ENCODE measurements around the gene SLC25A25.
"Not testable (repeated sequence)": the region's sequence is repeated elsewhere in the genome, so short reads cannot be mapped to it uniquely, and the experiment has no call there.

SLC25A25 gene

DNA sequence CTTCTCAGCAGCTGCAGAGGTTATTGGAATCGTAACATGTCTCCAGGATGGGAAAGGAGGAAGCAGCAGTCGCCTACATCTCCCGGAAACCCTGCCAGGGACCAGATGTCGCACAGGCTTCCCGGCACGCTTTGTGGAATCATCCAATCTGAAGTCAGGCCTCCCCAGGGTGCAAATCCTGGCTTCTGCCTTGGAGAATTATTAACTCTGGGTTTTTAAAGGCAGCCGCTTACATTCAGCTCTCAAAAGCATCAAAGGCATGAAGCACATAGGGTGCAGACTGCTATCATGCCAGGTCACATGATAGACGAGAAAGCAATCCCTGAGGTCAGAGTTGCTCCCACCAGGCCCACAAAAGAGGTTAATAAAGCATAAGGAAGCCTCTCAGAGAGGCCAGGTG is 64.1 kb downstream of the SLC25A25 start:
- in situ Hi-C loops (cut with MboI; ENCODE audit: low pct_unique_long_range_greater_than_20kb, low sequenced_read_pairs); DNase-seq: not testable (repeated sequence)

- in situ Hi-C loops (cut with MboI; ENCODE audit: low pct_unique_long_range_greater_than_20kb, low sequenced_read_pairs); DNase-seq: not testable (repeated sequence)
Observed at GRCh38 chr9:128135561-128135960, 67.5 kb downstream of the SLC25A25 start.

DNA sequence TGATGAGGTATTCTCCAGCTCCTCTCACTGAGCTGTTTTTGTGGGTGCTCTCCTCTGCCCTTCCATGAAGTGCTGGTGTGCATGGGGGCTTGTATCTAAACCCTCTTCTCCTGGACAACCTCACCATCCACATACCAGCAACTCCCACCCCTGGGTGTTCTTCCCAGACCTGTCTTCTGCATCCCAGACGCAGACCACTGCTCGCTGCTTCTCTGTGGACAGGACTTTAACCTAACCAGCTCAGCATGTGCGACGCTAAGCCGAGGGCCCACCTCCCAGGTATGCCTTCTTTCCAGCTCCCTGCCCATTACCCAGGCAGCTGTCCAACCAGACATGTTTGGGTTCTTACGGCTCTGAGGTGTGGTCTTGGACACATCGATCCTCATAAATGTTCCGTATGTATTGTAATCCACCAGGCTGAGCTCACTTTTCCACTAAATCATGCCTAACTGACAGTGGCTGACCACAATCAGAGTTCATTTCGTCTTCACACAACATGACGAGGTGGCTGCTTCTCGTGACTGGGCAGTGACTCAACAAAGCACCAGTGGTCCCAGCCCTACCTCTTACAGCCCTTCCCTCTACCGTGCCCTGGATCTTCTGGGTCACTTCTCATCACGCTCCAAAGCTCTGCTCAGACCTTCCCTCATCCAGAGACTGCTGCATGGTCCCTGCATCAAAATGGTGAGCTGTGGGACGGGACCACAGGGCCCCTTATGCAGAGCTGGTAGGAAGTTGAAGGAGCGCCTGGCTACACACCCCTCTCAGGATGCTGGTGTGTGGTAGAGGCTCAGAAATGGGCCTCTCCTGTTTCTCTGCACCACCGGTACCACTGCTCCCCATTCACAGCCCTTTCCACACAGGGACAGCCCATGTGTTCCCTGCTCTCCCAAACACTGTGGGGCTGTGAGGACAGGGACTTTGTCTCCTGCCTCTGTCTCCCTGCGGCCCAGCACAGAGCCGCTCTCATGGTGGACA is 69.1 kb downstream of the SLC25A25 start:
- no peak for DNase-seq
- in situ Hi-C loops (cut with MboI; ENCODE audit: low pct_unique_long_range_greater_than_20kb, low sequenced_read_pairs): no loop called here

DNA sequence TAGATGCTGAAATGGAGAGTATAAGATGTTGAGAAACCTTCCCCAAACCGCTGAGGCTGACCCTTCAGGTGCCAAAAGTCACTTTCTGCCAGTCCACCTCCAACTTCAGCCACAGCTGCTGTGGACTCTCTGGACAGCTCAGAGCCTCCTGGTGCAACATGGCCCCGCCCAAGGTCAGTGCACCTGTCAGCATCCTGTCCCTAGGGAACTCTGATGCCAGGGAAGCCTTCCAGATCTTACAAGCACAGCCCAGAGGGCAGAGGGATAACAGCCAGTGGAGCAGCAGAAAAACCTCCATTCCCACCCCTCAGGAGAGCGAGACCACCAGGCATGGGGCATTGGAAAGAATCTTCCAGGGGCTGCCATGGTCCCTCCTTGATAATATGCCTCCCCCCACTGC is 70.0 kb downstream of the SLC25A25 start:
- in situ Hi-C loops (cut with MboI; ENCODE audit: low pct_unique_long_range_greater_than_20kb, low sequenced_read_pairs): no loop called here
- no peak for DNase-seq

DNA sequence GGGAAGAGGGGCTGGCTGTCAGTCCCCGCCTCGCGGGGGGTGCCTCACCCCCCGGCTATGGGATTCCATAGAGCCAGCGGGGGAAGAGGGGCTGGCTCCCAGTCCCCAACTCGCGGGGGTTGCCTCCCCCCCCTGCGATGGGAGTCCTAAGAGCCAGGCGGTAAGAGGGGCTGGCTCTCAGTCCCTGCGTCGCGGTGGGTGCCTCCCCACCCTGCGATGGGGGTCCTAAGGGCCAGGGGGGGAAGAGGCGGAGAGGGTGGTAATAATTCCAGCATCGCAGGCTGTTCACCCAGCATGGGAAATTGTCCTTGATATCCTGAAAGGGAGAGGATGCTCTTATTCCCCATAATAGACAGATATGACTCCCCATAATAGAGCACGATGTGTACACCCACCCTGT is 71.6 kb downstream of the SLC25A25 start:
- in situ Hi-C loops (cut with MboI; ENCODE audit: low pct_unique_long_range_greater_than_20kb, low sequenced_read_pairs): no loop called here
- DNase-seq: no peak

DNA sequence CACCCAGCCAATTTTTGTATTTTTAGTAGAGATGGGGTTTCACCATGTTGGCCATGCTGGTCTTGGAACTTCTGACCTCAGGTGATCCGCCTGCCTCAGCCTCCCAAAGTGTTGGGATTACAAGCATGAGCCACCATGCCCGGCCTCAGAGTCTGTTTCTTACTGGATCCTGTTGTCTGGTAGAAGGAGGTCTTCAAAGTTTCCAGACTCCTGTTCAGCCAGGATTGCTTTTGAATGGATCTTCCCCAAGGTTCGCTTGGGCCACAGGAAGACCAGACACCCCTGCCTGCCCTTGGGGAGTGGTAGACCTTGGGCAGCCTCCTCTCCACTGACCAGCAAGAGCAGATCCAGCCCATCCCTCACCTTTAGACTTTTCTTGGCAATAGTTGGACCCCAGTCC is 73.6 kb downstream of the SLC25A25 start:
- in situ Hi-C loops (cut with MboI; ENCODE audit: low pct_unique_long_range_greater_than_20kb, low sequenced_read_pairs): no loop called here
- DNase-seq: no peak

DNA sequence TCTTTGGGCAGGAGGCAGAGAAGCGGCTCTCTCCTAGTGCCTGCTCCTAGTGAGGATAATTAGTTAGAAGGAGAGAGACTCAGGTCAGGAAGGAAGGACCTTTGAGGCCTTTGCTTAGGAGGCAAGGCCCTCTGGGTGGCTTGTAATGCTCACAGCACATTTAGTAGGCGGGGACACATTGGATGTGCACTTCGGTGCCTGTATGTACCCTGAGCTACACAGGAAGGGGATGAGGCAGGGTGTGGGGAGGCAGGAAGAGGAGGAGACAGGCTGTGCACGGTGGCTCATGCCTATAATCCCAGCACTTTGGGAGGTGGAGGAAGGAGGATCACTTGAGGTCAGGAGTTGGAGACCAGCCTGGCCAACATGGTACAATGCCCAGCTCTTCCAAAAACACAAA is 74.0 kb downstream of the SLC25A25 start:
- in situ Hi-C loops (cut with MboI; ENCODE audit: low pct_unique_long_range_greater_than_20kb, low sequenced_read_pairs): no loop called here
- DNase-seq: peak; percentile 31

- no peak for DNase-seq
- in situ Hi-C loops (cut with MboI; ENCODE audit: low pct_unique_long_range_greater_than_20kb, low sequenced_read_pairs): no loop called here
Observed at GRCh38 chr9:128142596-128142995, 74.6 kb downstream of the SLC25A25 start.

- in situ Hi-C loops (cut with MboI; ENCODE audit: low pct_unique_long_range_greater_than_20kb, low sequenced_read_pairs): no loop called here
Observed at GRCh38 chr9:128143525-128144238, 75.7 kb downstream of the SLC25A25 start.

GRCh38 chr9:128144239-128145181 is 76.5 kb downstream of the SLC25A25 start:
- DNase-seq: no peak
- in situ Hi-C loops (cut with MboI; ENCODE audit: low pct_unique_long_range_greater_than_20kb, low sequenced_read_pairs): no loop called here

More at GRCh38 chr9:128143525-128144238, 75.7 kb downstream of the SLC25A25 start:
- no peak for DNase-seq

GRCh38 chr9:128145536-128145935 is 77.5 kb downstream of the SLC25A25 start:
- DNase-seq: no peak
- in situ Hi-C loops (cut with MboI; ENCODE audit: low pct_unique_long_range_greater_than_20kb, low sequenced_read_pairs): no loop called here

DNA sequence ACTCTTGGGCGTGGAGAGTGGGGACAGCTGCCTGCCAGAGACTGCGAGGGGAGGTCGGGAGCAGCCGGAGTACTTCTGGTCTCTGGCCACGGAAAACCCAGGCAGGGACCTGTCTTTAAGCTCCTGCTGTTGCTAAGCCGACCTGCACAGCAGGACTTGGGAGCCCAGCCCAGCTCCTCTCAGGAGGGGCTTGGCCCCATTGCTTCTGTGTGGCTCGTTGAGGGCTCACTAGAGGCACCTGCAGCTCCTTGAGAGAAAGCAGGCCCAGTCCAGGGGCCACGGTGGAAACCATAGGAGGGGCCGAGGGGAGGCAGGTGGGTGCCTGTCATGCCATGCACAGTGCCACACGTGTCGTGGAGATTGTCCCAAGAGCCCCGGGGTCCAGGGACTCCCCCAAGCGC is 77.9 kb downstream of the SLC25A25 start:
- DNase-seq: no peak
- in situ Hi-C loops (cut with MboI; ENCODE audit: low pct_unique_long_range_greater_than_20kb, low sequenced_read_pairs): no loop called here

DNA sequence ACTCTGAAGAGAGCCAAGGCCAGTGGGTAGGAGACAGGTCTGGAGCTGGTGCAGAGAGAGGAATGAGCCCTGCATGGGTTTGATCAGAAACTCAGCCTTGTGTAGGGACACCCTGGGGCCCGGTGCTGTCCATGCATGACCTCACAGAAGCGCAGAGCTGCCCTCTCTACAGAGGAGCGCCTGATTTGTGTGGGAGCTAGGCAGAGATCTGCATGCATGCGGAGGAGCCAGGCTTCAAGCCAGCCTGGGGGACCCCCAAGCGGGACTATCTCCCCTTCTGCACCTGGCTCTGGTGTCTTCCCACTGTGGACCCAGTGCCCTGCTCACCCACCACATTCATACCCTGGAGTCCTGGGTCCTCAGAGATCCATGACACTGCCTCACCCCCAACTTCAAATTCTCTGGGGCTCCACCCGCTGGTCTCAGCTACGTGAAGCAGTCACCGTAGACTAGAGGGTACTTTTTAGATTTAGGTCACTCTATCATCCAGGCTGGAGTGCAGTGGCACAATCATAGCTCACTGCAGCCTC is 78.6 kb downstream of the SLC25A25 start:
- DNase-seq: no peak
- in situ Hi-C loops (cut with MboI; ENCODE audit: low pct_unique_long_range_greater_than_20kb, low sequenced_read_pairs): no loop called here

DNA sequence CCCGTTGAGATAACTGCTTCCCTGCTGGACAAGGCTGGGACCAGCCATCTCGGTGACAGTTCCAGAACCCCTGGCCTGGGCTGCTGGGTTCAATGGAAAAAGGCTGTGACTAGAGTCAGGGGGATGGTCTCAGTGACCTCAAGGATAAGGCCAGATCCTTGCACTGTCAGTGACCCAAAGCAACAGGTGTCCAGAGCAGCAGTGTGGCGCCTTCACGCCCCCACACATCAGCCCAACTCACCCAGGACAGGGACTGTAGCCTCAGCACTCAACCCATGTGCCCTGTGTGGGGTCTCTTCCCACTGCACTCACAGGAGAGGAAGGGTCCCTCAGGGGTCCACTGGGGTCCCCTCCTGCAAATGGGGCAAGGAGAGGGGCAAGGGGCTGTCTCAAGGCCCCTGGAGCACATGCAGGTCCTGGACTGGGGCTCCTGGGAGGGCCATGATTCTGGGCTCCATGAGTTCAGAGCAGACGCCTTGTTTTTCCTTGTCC is 80.5 kb downstream of the SLC25A25 start:
- in situ Hi-C loops (cut with MboI; ENCODE audit: low pct_unique_long_range_greater_than_20kb, low sequenced_read_pairs): no loop called here
- no peak for DNase-seq

DNA sequence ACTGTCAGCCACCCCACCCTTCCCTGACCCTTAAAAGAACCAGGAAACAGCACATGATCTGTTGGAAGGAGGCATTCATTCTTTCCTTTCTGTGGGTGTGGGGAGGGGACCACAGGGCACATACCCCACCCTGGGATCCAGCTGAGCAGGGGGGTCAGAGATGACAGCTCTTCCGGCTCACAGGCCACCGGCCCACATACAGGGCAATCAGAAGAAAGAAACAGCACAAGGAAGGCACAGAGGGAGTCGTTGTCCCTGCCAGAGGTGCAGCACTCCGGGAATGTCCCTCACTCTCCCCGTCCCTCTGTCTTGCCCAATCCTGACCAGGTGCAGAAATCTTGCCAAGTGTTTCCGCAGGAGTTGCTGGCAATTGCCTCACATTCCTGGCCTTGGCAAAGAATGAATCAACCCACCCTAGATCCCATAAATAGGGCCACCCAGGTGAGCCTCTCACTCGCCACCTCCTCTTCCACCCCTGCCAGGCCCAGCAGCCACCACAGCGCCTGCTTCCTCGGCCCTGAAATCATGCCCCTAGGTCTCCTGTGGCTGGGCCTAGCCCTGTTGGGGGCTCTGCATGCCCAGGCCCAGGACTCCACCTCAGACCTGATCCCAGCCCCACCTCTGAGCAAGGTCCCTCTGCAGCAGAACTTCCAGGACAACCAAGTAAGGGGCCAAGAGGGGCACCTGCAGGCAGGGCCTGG is 81.1 kb downstream of the SLC25A25 start, which contains the start of gene LCN2:
Gene LCN2 (plus strand): TSS at position 453 of the 701 bp plus-strand sequence. CDS start 73 bp downstream, at position 526.
- no peak for DNase-seq
- in situ Hi-C loops (cut with MboI; ENCODE audit: low pct_unique_long_range_greater_than_20kb, low sequenced_read_pairs): no loop called here

- in situ Hi-C loops (cut with MboI; ENCODE audit: low pct_unique_long_range_greater_than_20kb, low sequenced_read_pairs): no loop called here
- DNase-seq: peak; percentile 24
Observed at GRCh38 chr9:128149951-128150593, 82.0 kb downstream of the SLC25A25 start.

GRCh38 chr9:128150594-128151308 is 82.7 kb downstream of the SLC25A25 start:
- DNase-seq: peak; percentile 36

More at GRCh38 chr9:128150594-128151308, 82.7 kb downstream of the SLC25A25 start:
- in situ Hi-C loops (cut with MboI; ENCODE audit: low pct_unique_long_range_greater_than_20kb, low sequenced_read_pairs): no loop called here
